Retinal pigment epithelial cell (primary cell): ENCODE data around the gene CDX2.
"Not testable (repeated sequence)": the region's sequence is repeated elsewhere in the genome, so short reads cannot be mapped to it uniquely, and the experiment has no call there.

Experiments
- DNase-seq: peaks from one replicate; pipeline ENCODE4 v3.0.0-alpha.2; 2010; ENCODE audit warnings: low read depth
- H3K4me3 ChIP-seq: 2 replicates; pipeline ENCODE4 v1.5.1; 2011; ENCODE audit warnings: mild to moderate bottlenecking, low read length, control low read depth, moderate library complexity
- TF ChIP-seq, protein P1 (sequence below): conservative IDR thresholded peaks from 2 replicates; pipeline ENCODE4 v1.5.1; 2011; ENCODE audit warnings: low read depth, low read length, control low read depth, inconsistent platforms

The CDX2 gene

DNA sequence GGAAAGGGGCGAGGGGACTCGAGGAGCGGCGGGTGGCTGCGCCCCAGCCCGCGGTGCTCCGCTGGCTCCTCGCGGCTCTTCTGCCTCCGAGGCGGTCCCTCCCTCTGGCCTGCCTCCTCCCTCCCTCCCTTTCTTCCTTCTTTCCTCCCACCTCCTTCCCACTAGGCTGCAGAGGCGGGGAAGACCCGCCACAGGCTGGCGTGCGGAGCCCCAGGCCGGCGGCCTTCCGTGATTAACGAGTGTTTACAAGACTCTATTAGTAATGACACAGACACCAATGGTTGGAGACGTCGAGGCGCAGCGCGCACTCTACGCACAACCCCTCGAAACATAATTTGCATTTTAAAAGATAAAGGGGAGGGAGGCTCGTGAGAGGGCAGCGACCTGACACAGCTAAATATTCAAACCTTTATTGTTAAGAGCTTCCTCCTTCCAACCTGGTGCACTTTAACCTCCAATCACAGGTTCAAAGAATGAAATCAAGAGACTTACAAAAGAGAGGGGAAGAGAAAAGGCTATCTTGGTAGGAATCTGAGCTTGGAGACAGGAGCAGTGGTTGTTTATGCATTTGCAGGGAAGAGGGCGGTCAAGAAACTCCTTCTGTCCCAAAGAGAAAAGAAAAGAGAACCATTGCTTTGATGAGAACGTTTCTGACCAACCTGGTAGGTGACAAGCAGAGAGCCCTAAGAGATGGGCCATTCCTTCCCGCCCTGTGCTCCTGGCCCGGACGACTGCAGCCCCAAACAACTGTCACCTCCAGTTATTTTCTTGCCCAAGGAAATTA is at the start of gene CDX2:
TSS of gene CDX2 (minus strand) at position 234 of the 784 bp plus-strand sequence. CDS start 309 bp downstream, outside the sequence.
- H3K4me3 ChIP-seq = no peak within 1 kb of the TSS
- TF ChIP-seq, protein P1, sequence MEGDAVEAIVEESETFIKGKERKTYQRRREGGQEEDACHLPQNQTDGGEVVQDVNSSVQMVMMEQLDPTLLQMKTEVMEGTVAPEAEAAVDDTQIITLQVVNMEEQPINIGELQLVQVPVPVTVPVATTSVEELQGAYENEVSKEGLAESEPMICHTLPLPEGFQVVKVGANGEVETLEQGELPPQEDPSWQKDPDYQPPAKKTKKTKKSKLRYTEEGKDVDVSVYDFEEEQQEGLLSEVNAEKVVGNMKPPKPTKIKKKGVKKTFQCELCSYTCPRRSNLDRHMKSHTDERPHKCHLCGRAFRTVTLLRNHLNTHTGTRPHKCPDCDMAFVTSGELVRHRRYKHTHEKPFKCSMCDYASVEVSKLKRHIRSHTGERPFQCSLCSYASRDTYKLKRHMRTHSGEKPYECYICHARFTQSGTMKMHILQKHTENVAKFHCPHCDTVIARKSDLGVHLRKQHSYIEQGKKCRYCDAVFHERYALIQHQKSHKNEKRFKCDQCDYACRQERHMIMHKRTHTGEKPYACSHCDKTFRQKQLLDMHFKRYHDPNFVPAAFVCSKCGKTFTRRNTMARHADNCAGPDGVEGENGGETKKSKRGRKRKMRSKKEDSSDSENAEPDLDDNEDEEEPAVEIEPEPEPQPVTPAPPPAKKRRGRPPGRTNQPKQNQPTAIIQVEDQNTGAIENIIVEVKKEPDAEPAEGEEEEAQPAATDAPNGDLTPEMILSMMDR = no peak
- no peak for DNase-seq

GRCh38 chr13:28014301-28014700 is 45.2 kb upstream of the CDX2 start:
- TF ChIP-seq, protein P1 = no peak
- no peak overlapping the region for H3K4me3 ChIP-seq
- no peak for DNase-seq

DNA sequence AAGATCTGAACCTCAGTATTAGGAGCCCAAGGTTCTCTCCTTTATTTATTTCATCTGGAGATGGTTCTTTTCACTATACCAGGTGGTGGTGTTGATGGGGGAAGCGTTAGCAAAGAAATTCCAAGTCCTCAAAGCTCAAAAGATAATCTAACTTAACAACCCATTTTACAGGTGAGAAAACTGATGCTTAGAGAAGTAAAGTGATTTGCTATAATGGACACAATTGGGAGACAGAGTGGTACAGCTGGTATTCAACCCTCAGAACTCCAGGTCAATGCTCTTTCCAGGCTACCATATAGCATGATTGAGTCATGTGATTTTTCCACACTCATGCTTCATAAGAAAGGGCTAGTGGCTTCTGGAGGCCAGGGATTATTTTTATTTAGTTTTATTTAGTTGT is 44.4 kb upstream of the CDX2 start:
- TF ChIP-seq, protein P1 = no peak
- no peak overlapping the region for H3K4me3 ChIP-seq
- no peak for DNase-seq

DNA sequence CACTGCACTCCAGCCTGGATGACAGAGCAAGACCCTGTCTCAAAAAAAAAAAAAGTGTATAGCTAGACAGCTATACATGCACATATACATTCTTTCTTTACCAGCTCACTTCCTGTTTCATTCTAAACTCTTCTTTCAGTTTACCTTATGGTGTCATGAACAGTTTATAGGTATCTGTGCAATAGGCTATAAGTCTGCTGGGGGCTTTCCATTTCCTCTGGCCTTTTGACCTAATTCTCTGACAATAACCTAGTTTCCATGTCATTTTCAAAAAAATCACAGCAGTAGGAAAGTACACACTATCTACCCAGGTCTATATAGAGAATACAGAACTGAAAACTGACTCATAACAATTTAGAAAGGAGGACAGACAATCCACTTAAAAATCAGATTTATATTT is 43.8 kb upstream of the CDX2 start:
- H3K4me3 ChIP-seq = no peak overlapping the region
- no peak for DNase-seq
- TF ChIP-seq, protein P1 = no peak

DNA sequence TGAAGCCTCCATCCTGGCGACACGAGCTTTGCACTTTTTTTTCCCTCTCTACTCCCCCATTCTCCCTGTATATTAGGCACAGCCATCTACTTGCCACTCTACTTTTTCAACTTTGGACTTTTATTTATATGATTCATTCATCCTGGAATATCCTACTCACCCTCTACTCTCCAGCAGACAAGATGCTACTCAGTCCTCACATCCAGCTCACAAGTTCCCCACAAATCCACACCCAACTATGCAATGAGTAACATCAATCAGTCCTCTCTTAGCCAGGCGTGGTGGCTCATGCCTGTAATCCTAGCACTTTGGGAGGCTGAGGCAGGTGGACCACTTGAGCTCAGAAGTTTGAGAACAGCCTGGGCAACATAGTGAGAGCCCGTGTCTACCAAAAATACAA is 43.3 kb upstream of the CDX2 start:
- no peak for DNase-seq
- TF ChIP-seq, protein P1 = no peak
- no peak overlapping the region for H3K4me3 ChIP-seq

GRCh38 chr13:28010046-28010445 is 40.9 kb upstream of the CDX2 start:
- no peak for DNase-seq
- TF ChIP-seq, protein P1 = no peak
- H3K4me3 ChIP-seq = no peak overlapping the region

GRCh38 chr13:28005016-28005415 is 35.9 kb upstream of the CDX2 start:
- not testable (repeated sequence) for H3K4me3 ChIP-seq, DNase-seq
